Vagina (tissue), 2 donors: Measurements from ENCODE around the gene CLIP4.

ENCODE experiments used
- POLR2A ChIP-seq, 2 donors: fragments of 450-650 bp; IDR thresholded peaks; one replicate each; pipeline ENCODE4 v1.6.1; 2017; ENCODE audit warnings: antibody characterized with exemption in 2 of 2, mild to moderate bottlenecking in 2 of 2, moderate library complexity in 2 of 2
- POLR2AphosphoS5 ChIP-seq, 2 donors: sonication (generic); formaldehyde crosslinking; IDR thresholded peaks; one replicate each; pipeline ENCODE4 v1.9.0; 2017; ENCODE audit warnings: antibody characterized with exemption in 2 of 2, mild to moderate bottlenecking in 2 of 2, low read depth in 1 of 2; ENCODE audit not compliant: insufficient read depth in 1 of 2
- TF ChIP-seq, protein P1 (sequence below), 3 experiments: fragments of 450-650 bp in 2 of 3; fragments of 200-600 bp in 1 of 3; sonication (generic) in 1 of 3; IDR thresholded peaks; one replicate each; pipeline ENCODE4 v1.5.1; 2017 to 2019; ENCODE audit warnings: antibody characterized with exemption in 3 of 3, mild to moderate bottlenecking in 2 of 3, moderate library complexity in 2 of 3

DNA sequence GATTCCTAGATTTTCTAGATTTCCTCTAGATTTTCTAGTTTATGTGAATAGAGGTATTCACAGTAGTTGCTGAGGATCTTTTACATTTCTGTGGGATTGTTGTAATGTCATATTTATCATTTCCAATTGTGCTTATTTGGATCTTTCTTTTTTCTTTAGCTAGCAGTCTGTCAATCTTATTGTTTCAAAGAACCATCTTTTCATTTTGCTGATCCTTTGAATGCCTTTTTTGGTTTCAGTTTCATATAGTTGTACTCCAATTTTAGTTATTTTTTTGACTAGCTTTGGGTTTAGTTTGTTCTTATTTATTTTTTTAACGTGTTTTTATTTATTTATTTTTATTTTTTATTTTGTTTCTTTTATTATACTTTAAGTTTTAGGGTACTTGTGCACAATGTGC is 24.5 kb downstream of the CLIP4 start:
- TF ChIP-seq, protein P1, sequence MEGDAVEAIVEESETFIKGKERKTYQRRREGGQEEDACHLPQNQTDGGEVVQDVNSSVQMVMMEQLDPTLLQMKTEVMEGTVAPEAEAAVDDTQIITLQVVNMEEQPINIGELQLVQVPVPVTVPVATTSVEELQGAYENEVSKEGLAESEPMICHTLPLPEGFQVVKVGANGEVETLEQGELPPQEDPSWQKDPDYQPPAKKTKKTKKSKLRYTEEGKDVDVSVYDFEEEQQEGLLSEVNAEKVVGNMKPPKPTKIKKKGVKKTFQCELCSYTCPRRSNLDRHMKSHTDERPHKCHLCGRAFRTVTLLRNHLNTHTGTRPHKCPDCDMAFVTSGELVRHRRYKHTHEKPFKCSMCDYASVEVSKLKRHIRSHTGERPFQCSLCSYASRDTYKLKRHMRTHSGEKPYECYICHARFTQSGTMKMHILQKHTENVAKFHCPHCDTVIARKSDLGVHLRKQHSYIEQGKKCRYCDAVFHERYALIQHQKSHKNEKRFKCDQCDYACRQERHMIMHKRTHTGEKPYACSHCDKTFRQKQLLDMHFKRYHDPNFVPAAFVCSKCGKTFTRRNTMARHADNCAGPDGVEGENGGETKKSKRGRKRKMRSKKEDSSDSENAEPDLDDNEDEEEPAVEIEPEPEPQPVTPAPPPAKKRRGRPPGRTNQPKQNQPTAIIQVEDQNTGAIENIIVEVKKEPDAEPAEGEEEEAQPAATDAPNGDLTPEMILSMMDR (IDR thresholded peaks at IDR 0.05), result no peak
- no peak for TF ChIP-seq POLR2AphosphoS5 (IDR thresholded peaks at IDR 0.05; ENCODE audit: insufficient read depth in 1 of 2, low read depth in 1 of 2)
- TF ChIP-seq POLR2A (IDR thresholded peaks at IDR 0.05), result no peak
